WTC11 (cell line): ENCODE measurements around the gene CAMSAP1. TPM values are rescaled to one million over a fixed set of nuclear protein-coding genes. Genes with fewer than 3 reads are reported as not detected.

ENCODE experiments used
- ATAC-seq: fragments of 200-7000 bp; cut with Tn5 transposase; 2 replicates; pipeline ENCODE4 v1.10.0; 2021; ENCODE audit warnings: mild to moderate bottlenecking, moderate library complexity
- CTCF ChIA-PET: fragments of 300-600 bp; sonication (Branson Sonifier 250); formaldehyde crosslinking; loops from one replicate; lab custom pipeline; 2021; ENCODE audit warnings: antibody characterized with exemption; lab: Charles Lee
- POLR2A ChIA-PET: fragments of 350-600 bp; sonication (Branson Sonifier 250); formaldehyde crosslinking; loops from one replicate; lab custom pipeline; 2021; ENCODE audit warnings: antibody characterized with exemption; lab: Charles Lee
- DNase-seq: peaks from one replicate; pipeline ENCODE4 v3.0.0; 2021; ENCODE audit warnings: low spot score
- H3K27ac Mint-ChIP-seq: 2 replicates; pipeline ENCODE4 v1.8.0; 2021; ENCODE audit warnings: mixed read lengths
- H3K27me3 Mint-ChIP-seq: 2 replicates; pipeline ENCODE4 v1.8.0; 2021; ENCODE audit warnings: low read depth, mild to moderate bottlenecking, moderate library complexity, mixed read lengths
- H3K36me3 Mint-ChIP-seq: 2 replicates; pipeline ENCODE4 v1.8.0; 2021; ENCODE audit warnings: mixed read lengths
- H3K4me1 Mint-ChIP-seq: 2 replicates; pipeline ENCODE4 v1.8.0; 2022; ENCODE audit warnings: mixed read lengths
- H3K4me3 Mint-ChIP-seq: 2 replicates; pipeline ENCODE4 v1.8.0; 2021; ENCODE audit warnings: mild to moderate bottlenecking, moderate library complexity, mixed read lengths
- H3K9me3 Mint-ChIP-seq: 2 replicates; pipeline ENCODE4 v1.8.0; 2021; ENCODE audit warnings: mixed read lengths
- ARID4B ChIP-seq: sonication (generic); formaldehyde crosslinking; IDR thresholded peaks from 2 replicates; pipeline ENCODE4 v1.8.0; 2023; ENCODE audit warnings: missing genetic modification reagents, mild to moderate bottlenecking, borderline replicate concordance
- CTCF ChIP-seq: fragments of 200-600 bp; IDR thresholded peaks from 2 replicates; pipeline ENCODE4 v1.8.0; 2022; ENCODE audit warnings: antibody characterized with exemption
- EMX1 ChIP-seq: fragments of 250-450 bp; sonication (Bioruptor Pico); IDR thresholded peaks from 2 replicates; pipeline ENCODE4 v1.8.0; 2021; ENCODE audit warnings: mild to moderate bottlenecking
- NR2C2 ChIP-seq: sonication (generic); formaldehyde crosslinking; IDR thresholded peaks from 2 replicates; pipeline ENCODE4 v1.8.0; 2022; ENCODE audit warnings: mild to moderate bottlenecking, missing genetic modification reagents
- NR3C1 ChIP-seq: sonication (generic); formaldehyde crosslinking; conservative IDR thresholded peaks from 2 replicates; pipeline ENCODE4 v1.8.1; 2023; ENCODE audit warnings: low read depth, mild to moderate bottlenecking, missing genetic modification reagents
- ZNF121 ChIP-seq: sonication (generic); formaldehyde crosslinking; IDR thresholded peaks from 2 replicates; pipeline ENCODE4 v1.8.0; 2023; ENCODE audit warnings: missing genetic modification reagents
- ZNF138 ChIP-seq: sonication (generic); formaldehyde crosslinking; conservative IDR thresholded peaks from 2 replicates; pipeline ENCODE4 v1.8.1; 2022; ENCODE audit warnings: mild to moderate bottlenecking, moderate library complexity, missing genetic modification reagents
- ZNF423 ChIP-seq: fragments of 250-450 bp; sonication (Bioruptor Pico); IDR thresholded peaks from 2 replicates; pipeline ENCODE4 v2.1.2; 2022; ENCODE audit warnings: mild to moderate bottlenecking, moderate library complexity
- total RNA-seq: library from RNA; stranded (reverse); gene quantifications from 3 replicates; pipeline ENCODE4 v1.2.3, GENCODE V29; 2021
- TF ChIP-seq, protein P1 (sequence below): sonication (generic); formaldehyde crosslinking; IDR thresholded peaks from 2 replicates; pipeline ENCODE4 v1.8.1; 2022; ENCODE audit warnings: missing genetic modification reagents, borderline replicate concordance
- TF ChIP-seq, protein P2 (sequence below): sonication (generic); formaldehyde crosslinking; IDR thresholded peaks from 2 replicates; pipeline ENCODE4 v1.8.0; 2022; ENCODE audit warnings: mild to moderate bottlenecking, missing genetic modification reagents
- TF ChIP-seq, protein P3 (sequence below): sonication (generic); formaldehyde crosslinking; IDR thresholded peaks from 2 replicates; pipeline ENCODE4 v1.8.0; 2022; ENCODE audit warnings: mild to moderate bottlenecking, missing genetic modification reagents

CAMSAP1 gene
- total RNA-seq, 1 experiment from 2014 or later = 40.5 TPM

DNA sequence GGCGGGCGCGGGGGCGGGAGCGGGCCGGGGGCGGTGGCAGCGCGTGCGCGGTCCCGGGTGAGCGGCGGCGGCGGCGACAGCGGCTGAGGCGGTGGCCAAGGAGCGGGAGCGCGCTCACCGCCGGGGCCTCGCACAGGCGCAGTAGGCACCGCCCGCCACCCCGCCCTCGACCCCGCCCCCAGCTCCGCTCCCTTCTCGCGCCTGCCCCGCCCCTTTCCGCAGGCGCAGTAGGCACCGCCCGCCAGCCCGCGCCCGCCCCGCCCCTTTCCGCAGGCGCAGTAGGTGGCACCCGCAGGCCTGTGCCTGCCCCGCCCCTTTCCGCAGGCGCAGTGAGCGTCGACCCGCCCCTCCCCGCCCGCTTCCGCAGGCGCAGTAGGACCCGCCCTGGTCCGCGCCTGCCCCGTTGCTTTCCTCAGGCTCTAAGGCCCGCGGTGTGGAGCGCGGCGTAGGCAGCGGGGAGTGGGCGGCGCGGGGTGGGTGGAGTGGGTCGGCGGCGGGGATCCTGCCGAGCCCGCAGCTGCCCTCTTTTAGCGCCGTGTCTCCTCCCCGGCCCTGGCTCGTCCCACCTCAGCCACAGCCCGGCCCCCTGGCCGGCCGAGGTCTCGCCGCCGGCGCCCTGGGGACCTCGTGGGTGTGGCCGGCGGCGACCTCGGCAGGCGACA is at the start of gene CAMSAP1 (continued):
- TF ChIP-seq NR3C1 (CRISPR knock-in tag) (no peak), ZNF423 (CRISPR knock-in tag) (peak; percentile 48; the same call in 1 of the 2 replicates)
- TF ChIP-seq, protein P1, sequence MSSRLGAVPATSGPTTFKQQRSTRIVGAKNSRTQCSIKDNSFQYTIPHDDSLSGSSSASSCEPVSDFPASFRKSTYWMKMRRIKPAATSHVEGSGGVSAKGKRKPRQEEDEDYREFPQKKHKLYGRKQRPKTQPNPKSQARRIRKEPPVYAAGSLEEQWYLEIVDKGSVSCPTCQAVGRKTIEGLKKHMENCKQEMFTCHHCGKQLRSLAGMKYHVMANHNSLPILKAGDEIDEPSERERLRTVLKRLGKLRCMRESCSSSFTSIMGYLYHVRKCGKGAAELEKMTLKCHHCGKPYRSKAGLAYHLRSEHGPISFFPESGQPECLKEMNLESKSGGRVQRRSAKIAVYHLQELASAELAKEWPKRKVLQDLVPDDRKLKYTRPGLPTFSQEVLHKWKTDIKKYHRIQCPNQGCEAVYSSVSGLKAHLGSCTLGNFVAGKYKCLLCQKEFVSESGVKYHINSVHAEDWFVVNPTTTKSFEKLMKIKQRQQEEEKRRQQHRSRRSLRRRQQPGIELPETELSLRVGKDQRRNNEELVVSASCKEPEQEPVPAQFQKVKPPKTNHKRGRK (CRISPR knock-in tag) = no peak
- TF ChIP-seq, all 79 proteins: peak for 12

DNA sequence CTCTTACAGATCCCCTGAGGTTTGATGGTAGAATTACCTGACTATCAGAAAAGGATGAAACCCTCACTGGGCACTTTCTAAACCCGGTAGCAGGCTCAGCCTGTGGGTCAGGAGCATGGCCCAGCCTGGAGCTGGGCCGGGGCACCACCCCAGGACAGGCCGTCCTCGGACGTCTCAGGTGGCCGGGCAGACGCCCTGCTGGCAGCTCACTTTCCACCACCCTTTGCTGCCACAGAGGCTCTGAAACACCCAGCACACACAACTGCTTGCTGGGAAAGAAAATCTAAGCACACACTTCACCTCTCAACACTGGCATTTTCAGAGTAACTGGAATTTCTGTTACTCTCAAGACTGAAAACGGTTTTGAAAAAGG is 49.4 kb upstream of the CAMSAP1 start:
- Mint-ChIP-seq H3K4me3 (no peak overlapping the region), H3K36me3 (peaks cover 26% of the 10 kb centered on the region), H3K27me3 (no peaks in the 10 kb centered on the region), H3K9me3 (no peaks in the 10 kb centered on the region)
- DNase-seq (no peak), ATAC-seq (no peak)
- no peak for TF ChIP-seq CTCF
- no peak for TF ChIP-seq ZNF138 (CRISPR knock-in tag)
- no peak for TF ChIP-seq ZNF121 (CRISPR knock-in tag)
- no peak for TF ChIP-seq NR2C2 (CRISPR knock-in tag)
- TF ChIP-seq, protein P2, sequence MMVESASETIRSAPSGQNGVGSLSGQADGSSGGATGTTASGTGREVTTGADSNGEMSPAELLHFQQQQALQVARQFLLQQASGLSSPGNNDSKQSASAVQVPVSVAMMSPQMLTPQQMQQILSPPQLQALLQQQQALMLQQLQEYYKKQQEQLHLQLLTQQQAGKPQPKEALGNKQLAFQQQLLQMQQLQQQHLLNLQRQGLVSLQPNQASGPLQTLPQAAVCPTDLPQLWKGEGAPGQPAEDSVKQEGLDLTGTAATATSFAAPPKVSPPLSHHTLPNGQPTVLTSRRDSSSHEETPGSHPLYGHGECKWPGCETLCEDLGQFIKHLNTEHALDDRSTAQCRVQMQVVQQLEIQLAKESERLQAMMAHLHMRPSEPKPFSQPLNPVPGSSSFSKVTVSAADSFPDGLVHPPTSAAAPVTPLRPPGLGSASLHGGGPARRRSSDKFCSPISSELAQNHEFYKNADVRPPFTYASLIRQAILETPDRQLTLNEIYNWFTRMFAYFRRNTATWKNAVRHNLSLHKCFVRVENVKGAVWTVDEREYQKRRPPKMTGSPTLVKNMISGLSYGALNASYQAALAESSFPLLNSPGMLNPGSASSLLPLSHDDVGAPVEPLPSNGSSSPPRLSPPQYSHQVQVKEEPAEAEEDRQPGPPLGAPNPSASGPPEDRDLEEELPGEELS (CRISPR knock-in tag) = no peak
- no peak for TF ChIP-seq ARID4B (CRISPR knock-in tag)
- TF ChIP-seq EMX1 = no peak
- no peak for TF ChIP-seq NR3C1 (CRISPR knock-in tag)
- TF ChIP-seq, protein P3, sequence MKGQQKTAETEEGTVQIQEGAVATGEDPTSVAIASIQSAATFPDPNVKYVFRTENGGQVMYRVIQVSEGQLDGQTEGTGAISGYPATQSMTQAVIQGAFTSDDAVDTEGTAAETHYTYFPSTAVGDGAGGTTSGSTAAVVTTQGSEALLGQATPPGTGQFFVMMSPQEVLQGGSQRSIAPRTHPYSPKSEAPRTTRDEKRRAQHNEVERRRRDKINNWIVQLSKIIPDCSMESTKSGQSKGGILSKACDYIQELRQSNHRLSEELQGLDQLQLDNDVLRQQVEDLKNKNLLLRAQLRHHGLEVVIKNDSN = no peak
- TF ChIP-seq, all 79 proteins: peak for 0
- CTCF ChIA-PET = interaction anchor here (1.2 to 2.3 kb wide), 2 partner anchors 11 to 182 kb away, joined by 4 to 7 read pairs; no protein-coding TSS in a partner anchor
- POLR2A ChIA-PET = no interaction called here
- peaks cover 15% of the 10 kb centered on the region for H3K4me1 Mint-ChIP-seq
- peak overlapping the region; percentile 37; the same call in 1 of the 2 replicates for H3K27ac Mint-ChIP-seq
